ENCODE results near the gene LGALS9C.
"Not testable (repeated sequence)": the region's sequence is repeated elsewhere in the genome, so short reads cannot be mapped to it uniquely, and the experiment has no call there.

DNA sequence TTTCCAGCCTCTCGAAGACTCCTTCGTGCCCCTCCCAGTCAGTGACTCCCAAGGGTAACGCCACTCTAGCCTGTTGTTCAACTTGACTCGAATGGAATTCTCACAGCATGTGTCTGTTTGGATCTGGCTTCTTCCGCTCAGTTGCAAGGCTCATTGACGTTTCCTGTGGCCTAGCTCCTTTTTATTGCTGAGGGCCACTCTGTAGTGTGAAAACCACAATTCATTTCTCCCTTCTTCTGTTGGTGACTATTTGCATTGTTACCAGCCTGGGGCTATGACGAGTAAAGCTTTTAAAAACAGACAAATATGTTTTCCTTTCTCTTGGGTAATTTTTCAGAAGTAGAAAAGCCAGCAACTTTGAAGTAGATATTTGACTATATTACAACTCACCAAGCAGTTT is 1.8 kb upstream of the LGALS9C start:
- TF ChIP-seq, protein P1, sequence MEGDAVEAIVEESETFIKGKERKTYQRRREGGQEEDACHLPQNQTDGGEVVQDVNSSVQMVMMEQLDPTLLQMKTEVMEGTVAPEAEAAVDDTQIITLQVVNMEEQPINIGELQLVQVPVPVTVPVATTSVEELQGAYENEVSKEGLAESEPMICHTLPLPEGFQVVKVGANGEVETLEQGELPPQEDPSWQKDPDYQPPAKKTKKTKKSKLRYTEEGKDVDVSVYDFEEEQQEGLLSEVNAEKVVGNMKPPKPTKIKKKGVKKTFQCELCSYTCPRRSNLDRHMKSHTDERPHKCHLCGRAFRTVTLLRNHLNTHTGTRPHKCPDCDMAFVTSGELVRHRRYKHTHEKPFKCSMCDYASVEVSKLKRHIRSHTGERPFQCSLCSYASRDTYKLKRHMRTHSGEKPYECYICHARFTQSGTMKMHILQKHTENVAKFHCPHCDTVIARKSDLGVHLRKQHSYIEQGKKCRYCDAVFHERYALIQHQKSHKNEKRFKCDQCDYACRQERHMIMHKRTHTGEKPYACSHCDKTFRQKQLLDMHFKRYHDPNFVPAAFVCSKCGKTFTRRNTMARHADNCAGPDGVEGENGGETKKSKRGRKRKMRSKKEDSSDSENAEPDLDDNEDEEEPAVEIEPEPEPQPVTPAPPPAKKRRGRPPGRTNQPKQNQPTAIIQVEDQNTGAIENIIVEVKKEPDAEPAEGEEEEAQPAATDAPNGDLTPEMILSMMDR (conservative IDR thresholded peaks at IDR 0.05 in 1 of 2, IDR thresholded peaks at IDR 0.05 in 1 of 2; ENCODE audit: low read depth in 1 of 2, low read length in 2 of 2), result not testable (repeated sequence)
- TF ChIP-seq EZH2 (IDR thresholded peaks at IDR 0.05; ENCODE audit: low read length, missing control alignments), result not testable (repeated sequence)
